ENCODE data around the gene LTV1.
"Not testable (repeated sequence)": the region's sequence is repeated elsewhere in the genome, so short reads cannot be mapped to it uniquely, and the experiment has no call there.

LTV1 gene, protein sequence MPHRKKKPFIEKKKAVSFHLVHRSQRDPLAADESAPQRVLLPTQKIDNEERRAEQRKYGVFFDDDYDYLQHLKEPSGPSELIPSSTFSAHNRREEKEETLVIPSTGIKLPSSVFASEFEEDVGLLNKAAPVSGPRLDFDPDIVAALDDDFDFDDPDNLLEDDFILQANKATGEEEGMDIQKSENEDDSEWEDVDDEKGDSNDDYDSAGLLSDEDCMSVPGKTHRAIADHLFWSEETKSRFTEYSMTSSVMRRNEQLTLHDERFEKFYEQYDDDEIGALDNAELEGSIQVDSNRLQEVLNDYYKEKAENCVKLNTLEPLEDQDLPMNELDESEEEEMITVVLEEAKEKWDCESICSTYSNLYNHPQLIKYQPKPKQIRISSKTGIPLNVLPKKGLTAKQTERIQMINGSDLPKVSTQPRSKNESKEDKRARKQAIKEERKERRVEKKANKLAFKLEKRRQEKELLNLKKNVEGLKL

GRCh38 chr6:143842902-143843676 is at the start of gene LTV1:
LTV1 (plus strand) TSS chr6:143843338; CDS start chr6:143843478, 140 bp downstream.
- DNase-seq (ENCODE audit: low read depth), result peak; percentile 96

DNA sequence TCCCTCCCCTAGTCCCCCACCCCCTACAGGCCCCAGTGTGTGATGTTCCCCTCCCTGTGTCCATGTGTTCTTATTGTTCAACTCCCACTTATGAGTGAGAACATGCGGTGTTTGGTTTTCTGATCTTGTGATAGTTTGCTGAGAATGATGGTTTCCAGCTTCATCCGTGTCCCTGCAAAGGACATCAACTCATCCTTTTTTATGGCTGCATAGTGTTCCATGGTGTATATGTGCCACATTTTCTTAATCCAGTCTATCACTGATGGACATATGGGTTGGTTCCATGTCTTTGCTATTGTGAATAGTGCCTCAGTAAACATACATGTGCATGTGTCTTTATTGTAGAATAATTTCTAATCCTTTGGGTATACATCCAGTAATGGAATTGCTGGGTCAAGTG is 46.6 kb upstream of the LTV1 start:
- not testable (repeated sequence) for DNase-seq (ENCODE audit: low read depth)

GRCh38 chr6:143798487-143798886 is 44.7 kb upstream of the LTV1 start:
- not testable (repeated sequence) for DNase-seq (ENCODE audit: low read depth)

- DNase-seq (ENCODE audit: low read depth), result peak; percentile 38
Observed at GRCh38 chr6:143802833-143803565, 40.1 kb upstream of the LTV1 start.

- DNase-seq (ENCODE audit: low read depth), result no peak
Observed at GRCh38 chr6:143803769-143804568, 39.2 kb upstream of the LTV1 start.

- DNase-seq (ENCODE audit: low read depth), result no peak
Observed at GRCh38 chr6:143804835-143805239, 38.3 kb upstream of the LTV1 start.

GRCh38 chr6:143806282-143807102 is 36.6 kb upstream of the LTV1 start:
- peak; percentile 47 for DNase-seq (ENCODE audit: low read depth)

DNA sequence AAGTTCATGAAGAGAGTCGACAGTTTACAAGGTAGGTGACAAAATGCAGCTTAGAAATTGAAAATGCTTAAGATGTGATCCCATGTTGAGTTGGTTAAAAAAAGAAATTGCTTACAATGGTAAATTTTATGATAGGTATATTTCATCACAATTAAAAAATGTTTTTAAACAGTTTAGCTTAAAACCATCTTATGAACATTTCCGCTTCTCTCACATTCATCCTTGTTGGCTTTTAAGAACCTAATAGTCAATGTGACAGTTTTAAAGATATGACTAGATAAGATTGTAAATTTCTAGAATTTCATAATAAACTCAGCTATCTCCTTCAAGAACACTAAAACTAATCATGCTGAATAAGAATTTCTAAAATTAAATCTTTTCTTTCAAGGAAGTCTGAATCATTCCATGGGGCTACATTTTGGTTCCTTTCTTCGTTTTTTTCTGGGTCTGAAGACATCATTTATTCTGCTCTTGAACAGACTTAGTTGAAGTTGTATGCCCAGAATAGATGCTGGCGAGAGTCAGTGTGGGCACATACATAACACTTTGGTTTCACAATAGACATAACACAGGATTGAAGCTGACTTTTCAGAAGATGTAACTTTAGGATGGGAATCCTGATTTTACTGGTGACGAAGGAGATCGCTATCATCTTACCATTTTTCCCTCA is 35.9 kb upstream of the LTV1 start:
- DNase-seq (ENCODE audit: low read depth), result peak; percentile 24

DNA sequence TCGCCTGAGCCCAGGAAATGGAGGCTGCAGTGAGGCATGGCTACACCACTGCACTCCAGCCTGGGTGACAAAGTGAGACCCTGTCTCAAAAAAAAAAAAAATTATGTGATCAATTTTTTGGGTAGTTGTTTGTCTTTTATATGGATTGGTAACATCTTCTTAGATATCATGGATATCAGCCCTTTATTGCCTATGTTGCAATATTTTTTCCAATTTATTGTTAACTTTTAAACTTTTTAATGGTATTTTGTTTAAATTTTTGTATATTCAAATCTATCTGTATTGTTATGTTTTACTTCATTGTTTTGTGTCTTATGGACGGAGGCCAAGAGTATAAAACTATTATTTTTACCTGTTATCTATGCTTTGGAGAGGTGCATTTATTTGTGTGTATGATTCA is 32.4 kb upstream of the LTV1 start:
- no peak for DNase-seq (ENCODE audit: low read depth)

DNA sequence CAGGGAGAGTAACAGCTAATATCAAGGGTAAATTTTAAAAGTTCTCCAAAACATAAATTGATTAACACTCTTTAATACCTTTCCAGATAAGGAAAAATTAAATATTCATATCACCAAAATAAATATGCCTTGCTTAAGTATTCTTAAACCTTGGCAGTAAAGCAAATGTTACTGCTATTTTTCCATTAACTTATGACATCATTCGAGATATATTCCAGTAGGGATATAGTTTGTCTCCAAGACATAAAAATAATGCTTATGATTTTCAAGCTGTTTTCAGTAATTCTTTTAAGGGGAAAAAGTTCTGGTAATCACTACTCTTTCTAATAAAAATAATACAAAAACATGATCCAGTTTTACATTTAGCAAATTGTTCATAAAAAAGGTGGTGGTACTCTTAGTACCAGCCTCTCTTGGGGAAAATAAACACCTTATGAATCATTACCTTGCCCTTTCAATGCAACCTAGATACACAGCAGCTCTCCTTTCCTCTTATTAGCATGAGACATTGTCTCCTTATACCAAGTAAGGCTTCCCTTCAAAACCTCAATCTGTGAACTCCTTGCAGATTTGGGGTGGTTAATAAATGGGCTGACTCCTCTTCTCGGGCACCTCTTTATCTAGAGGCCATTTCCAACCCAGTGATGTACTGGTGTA is 31.5 kb upstream of the LTV1 start:
- DNase-seq (ENCODE audit: low read depth), result no peak

- DNase-seq (ENCODE audit: low read depth), result no peak
Observed at GRCh38 chr6:143817621-143818020, 25.5 kb upstream of the LTV1 start.

DNA sequence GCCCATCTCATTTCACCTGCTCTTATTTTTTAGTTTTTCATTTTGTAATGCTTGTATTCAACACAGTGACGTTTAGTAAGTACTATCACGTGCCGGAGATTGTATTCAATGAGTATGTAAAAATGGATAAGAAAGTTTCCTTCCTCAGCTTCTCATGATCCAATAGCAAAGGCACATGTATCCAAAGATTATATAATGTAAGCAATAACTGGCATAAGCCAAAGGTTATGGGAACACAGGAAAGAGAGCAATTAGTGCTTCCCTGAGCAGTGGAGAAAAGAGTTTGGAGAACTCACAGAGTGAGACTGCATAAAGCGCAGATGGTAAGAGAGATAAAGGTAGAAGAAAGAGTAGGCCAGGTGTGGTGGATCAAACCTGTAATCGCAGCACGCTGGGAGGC is 21.8 kb upstream of the LTV1 start:
- no peak for DNase-seq (ENCODE audit: low read depth)

GRCh38 chr6:143822584-143823024 is 20.5 kb upstream of the LTV1 start:
- no peak for DNase-seq (ENCODE audit: low read depth)

GRCh38 chr6:143823548-143823947 is 19.6 kb upstream of the LTV1 start:
- DNase-seq (ENCODE audit: low read depth), result no peak

DNA sequence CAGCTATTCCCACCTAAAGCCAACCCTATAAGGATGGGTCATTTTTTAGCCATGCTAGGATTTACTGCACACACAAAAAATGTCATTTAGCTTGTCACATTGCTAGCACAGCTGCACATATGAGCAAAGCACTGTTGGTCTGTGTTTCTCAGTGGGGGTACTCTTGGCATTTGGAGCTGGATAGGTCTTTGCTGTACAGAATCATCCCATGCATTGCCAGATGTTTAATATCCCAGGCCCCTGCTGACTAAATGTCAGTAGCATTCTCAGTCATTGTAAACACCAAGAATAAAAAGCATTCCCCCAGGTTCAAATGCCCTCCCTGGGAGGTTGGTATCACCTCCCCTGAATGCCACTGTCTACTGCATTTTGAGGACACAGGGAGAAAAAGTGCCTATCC is 14.6 kb upstream of the LTV1 start:
- no peak for DNase-seq (ENCODE audit: low read depth)

DNA sequence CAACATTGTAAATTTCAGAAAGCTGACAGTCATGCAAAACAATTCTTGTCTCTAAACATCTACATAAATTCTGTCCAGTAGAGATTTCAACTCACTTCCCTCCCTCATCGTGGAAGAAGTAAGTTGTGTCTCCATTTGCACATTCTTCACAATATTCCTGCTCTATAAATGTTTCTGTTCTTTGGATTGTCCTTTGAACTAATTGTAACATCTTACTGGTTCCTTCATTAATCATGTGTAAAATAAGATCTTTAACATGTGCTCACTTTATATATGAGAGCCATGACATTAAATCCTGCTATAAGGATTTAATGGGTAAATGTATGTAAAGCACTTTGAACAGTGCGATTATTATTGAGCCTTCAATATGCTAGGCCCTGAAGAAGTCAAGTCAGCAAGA is 7.0 kb upstream of the LTV1 start:
- no peak for DNase-seq (ENCODE audit: low read depth)

DNA sequence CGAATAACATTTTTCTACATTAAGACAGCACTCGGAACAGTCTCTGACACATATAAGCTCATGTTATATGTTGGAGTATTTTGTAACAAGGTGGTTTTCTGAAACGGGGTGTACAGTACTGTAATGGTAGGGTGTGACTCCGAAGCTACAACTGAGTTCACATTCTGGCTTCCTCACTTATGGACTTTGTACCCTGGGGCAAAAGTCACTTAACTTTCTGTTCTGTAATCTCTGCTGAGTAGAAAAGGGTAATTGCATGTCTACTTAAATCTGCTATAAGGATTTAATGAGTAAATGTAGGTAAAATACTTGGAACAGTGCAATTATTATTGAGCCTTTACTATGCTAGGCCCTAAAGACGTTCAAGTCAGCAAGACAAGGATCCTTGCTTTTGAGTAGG is 4.7 kb upstream of the LTV1 start:
- DNase-seq (ENCODE audit: low read depth), result no peak

GRCh38 chr6:143839196-143839595 is 3.9 kb upstream of the LTV1 start:
- no peak for DNase-seq (ENCODE audit: low read depth)

DNA sequence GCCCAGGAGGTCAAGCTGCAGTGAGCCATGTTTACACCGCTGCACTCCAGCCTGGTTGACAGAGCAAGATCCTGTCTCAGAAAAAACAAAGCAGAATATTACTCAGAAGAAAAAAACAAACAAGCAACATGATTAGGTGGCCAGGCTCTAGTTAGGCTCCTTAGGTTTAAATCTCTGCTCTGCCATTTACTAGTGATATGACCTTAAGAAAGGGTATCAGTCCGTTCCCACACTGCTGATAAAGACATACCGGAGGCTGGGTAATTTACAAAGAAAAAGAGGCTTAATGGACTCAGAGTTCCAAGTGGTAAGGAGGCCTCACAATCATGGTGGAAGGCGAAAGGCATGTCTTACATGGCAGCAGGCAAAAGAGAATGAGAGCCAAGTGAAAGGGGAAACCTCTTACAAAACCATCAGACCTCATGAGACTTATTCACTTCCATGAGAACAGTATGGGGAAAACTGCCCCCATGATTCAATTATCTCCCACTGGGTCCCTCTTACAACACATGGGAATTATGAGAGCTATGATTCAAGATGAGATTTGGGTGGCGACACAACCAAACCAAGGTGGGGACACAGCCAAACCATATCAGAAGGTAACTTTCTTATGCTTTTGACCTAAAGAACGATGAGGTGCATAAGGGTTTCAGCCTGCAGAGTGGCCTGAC is 2.4 kb upstream of the LTV1 start:
- DNase-seq (ENCODE audit: low read depth), result no peak
